Pons (tissue), 1 donor: ENCODE data around the gene UCK1.

ENCODE experiments used
- DNase-seq: peaks from one replicate; pipeline ENCODE4 v3.0.0-alpha.2; 2016; ENCODE audit warnings: low spot score

The UCK1 gene

DNA sequence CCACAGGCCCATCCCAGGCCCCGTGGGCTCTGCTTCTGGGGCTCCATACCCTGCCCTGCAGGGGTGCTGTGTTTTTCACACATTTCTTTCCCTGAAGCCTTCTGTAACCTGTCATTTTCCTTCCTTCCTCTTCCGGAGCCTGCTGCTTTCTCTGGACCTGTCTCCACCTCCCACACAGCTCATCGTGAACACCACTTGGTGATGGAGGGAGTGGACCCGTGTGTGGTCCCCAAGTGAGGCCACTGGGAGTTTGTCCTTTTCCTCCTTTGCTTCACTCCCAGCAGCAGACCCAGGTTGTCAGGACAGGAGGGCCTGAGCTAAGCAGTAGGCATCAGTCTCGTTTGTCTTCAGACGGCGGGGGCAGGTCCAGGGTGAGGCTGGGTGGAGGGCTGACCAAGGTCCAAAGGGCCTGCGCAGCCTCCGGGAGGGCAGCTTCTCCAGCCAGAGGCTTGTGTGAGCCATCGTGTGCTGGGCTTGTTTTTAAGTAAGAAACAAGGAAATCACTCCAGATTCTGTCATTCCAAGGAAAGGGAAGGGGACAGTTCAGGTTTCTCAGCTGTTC, 34.1 kb downstream of the UCK1 start:
- DNase-seq, result no peak

DNA sequence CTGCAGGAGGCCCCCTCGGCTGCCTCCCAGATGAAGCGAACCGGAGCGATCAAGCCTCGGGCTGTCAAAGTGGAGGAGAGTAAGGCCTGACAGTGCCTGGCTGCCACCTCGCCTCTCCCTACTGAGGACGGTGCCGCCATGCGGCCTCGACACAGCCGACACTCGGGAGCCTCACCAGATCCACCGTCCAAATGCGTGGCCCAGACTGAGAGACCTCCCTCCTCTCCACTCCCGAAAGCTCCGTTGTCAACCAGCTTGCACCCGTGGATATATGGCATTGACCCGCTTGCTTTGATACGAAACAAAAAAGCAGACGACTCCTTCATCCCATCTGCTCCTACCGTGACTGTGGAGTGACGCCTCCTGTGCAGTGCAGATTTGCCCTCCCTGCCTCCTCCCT, 35.3 kb downstream of the UCK1 start:
- no peak for DNase-seq

DNA sequence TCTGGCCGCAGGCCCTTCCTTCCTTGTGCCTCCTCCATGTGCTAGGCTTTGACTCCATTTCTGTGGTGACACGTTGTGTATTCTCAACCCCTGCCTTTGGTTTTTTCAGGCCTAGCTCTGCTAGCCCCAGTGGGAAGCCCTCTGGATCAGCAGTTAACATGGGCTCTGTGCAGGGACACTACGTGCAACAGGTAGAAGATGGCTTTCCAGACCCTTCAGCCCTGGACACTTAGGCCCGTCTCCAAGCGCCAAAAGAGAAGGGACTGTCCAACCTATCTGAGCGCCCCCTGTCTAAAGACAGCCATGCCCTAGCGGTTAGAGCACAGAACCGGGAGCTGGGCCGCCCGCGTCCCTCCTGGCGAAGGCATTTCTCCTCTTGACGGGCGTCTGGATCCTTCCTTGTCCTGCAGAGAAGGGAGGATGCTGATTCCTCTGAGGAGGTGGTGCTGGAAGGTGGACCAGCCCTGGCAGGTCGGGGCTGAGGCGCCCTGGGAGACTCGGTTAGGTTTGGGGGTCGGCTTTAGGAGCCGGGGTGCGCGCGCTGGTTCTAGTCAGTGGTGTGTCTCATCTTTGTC, 36.7 kb downstream of the UCK1 start:
- DNase-seq, result no peak

DNA sequence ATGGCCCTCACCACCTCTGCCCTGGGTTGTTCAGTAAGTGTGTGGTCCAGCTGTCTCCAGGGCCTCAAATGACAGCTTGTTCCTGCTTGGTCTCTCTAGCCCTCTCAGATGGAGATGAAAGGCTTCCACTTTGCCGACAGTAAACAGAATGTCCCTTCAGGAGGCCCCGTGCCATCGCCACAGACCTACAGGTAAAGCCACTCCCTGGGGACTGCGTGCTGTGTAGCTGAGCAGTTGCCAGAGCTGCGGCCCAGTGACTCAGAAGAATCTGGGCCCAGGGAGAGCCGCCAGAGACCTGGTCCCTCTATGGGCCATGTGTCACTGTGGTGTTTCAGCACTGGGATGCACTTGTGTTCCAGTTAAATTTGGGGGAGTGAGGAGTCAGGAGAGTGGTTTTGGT, 39.0 kb downstream of the UCK1 start:
- DNase-seq, result no peak

DNA sequence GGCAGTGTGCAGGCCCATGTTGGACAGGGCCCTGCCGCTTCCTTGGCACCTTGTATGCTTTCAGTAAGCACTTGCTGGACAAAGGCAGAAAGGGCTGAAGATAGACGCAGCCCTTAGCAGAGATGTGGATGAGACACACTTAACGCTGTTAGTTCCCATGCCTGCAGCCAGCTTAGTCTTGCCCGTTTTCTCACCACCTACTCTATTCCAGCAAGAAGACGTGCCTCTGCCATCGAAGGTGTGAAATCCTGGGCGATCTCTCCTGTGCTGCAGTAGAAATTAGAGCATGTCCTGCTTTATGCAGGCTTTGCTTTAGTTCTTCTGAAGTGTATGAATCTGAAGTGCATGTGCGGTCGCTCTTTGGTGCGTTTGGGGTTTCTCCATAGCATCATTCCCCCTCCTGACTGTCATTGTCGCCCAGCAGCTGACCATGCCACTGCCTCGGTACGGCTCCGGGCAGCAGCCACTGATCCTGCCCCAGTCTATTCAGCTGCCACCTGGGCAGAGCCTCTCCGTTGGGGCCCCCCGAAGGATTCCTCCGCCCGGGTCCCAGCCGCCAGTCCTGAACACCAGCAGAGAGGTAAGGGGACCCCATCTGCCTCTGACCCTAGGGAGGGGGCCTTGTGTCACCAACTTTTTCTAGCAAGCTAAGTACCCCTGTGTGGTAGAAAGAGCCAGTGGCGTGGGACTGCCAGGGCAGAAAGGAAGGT, 39.9 kb downstream of the UCK1 start:
- DNase-seq, result no peak

DNA sequence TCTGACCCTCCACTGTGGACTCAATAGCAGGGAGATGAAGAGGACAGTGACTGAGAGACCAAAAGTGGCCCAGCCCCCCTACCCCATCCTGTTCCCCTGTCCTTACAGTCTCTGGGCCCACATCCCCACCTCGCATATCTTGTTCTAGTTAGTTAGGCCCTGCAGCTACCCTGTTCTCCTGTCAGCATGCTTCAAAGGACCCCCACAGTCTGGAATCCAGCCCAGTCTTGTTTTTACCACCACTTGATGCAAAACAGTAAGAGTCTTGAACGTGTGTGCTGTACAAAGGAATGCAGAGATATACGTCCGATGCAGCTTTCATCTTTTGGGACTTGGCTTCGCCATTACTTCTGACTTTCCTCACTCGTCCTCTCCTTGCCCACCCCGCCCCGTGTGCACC, 40.5 kb downstream of the UCK1 start:
- DNase-seq, result no peak

DNA sequence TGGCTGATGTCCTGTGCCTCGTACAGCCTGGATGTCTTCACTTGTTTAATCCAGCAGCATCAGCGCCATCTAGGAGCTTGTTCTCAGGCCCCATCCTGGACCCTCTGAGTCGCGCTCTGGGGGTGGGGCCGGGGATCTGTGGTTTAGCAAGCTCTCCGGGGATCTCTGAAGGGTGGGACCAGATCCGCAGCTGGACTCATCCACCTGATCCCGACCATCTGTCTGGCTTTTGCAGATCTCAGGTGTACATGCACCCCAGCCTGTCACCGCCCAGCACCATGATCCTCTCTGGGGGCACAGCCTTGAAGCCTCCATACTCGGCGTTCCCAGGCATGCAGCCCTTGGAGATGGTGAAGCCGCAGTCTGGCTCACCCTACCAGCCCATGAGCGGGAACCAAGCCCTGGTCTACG, 43.4 kb downstream of the UCK1 start:
- no peak for DNase-seq

DNA sequence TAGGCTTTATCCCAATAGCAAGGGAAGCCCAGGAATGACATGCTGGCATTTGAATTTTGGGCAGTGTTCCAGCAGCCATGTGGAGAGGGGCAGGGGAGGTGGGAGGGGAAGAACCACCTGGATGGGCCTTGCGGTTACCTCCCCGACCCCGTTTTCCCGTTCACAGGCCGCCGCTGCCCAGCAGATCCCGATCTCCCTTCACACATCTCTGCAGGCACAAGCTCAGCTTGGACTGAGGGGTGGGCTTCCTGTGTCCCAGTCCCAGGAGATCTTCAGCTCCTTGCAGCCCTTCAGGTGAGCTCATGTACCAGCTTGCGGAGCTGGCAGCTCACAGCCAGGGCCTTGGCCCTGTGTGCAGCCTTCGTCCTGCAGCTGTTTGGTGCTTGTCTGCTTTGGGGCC, 44.1 kb downstream of the UCK1 start:
- no peak for DNase-seq

DNA sequence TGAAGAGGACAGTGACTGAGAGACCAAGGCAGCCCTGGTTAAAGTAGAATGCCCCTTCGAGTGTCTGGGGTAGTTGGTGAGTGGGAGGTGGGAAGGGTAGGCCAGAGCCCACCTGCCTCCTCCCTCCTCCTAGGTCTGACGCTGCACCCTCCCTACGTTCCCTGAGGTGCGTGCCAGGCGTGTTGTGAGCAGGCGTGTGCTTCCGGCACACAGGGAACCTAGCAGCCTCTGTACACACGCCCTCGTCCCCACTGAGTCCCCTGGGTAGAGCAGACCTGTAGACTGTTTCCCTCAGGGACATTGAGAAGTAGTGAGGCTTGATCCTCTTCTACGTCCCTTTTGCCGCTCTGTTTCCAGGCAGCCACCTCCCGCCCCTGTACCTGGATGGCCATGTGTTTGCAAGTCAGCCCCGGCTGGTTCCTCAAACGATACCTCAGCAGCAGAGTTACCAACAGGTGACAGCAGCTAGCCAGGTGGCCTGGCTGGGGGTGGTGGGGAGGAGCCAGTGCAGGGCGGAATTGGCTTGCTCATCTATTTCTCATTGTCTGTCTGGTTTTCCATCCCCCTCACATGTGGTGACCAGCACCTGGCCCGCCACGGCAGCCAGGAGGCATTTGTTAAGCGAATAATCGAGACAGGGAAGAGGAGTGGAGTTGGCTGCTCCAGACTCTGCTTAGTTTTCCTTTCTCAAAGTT, 45.2 kb downstream of the UCK1 start:
- DNase-seq, result no peak

DNA sequence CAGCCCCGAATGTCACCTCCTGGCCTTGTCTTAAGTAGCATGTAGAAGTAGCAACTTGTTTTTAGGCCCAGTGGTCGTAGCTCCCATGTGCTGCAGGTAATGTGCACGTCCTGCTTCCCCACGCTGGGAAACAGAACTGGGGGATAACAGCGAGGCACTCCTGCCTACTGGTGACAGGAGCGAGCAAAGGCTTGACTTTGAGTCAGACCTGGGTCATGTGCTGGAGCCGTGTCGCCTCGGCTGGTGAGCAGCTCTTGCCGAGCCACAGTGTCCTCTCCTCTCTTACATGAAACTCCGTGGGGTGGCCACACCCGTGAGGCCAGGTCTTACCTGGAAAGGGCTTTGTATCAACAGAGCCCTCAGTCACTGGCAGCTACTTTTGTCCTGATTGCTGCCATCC, 45.9 kb downstream of the UCK1 start:
- DNase-seq, result no peak

DNA sequence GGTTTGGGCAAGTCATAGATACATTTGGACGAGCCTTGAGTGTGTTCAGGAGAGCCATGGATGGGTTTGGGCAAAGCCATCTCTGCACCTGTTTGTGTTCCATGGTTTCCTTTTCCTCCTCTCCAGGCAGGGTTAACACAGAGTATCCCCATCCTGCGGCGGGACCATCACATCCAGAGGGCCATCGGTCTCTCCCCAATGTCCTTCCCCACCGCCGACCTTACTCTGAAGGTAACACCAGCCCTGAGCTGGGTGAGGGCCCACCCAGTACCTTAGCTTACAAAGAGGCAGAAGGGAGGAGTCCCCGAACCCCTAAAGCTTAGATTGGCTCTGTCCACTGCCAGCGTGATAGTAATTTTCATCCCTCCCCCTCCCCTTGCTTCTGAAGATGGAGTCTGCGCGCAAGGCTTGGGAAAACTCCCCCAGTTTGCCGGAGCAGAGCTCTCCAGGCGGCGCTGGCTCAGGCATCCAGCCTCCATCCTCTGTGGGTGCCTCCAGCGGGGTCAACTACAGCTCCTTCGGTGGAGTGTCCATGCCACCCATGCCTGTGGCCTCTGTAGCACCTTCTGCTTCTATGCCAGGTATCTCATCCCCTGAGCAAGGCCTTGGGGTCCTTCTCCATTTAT, 46.4 kb downstream of the UCK1 start:
- DNase-seq, result no peak

DNA sequence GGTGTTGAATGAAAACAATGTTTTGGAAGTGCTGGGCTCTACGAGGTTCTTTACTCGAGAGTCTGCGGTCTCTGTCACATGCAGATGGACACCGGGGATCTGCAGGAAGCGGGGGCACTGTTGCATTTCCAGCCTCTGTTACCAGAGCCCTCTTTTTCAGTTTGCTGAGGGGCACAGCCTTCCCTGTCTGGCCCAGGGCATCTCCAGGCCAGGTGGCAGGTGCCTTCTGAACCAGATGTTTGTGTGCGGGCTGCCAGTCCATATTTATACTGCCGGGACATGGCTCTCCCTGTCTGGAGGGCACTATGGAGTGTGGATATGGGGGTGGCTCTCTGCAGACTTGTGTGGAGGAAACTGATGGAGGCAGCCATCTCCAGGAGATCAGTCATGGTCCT, 47.0 kb downstream of the UCK1 start:
- no peak for DNase-seq

DNA sequence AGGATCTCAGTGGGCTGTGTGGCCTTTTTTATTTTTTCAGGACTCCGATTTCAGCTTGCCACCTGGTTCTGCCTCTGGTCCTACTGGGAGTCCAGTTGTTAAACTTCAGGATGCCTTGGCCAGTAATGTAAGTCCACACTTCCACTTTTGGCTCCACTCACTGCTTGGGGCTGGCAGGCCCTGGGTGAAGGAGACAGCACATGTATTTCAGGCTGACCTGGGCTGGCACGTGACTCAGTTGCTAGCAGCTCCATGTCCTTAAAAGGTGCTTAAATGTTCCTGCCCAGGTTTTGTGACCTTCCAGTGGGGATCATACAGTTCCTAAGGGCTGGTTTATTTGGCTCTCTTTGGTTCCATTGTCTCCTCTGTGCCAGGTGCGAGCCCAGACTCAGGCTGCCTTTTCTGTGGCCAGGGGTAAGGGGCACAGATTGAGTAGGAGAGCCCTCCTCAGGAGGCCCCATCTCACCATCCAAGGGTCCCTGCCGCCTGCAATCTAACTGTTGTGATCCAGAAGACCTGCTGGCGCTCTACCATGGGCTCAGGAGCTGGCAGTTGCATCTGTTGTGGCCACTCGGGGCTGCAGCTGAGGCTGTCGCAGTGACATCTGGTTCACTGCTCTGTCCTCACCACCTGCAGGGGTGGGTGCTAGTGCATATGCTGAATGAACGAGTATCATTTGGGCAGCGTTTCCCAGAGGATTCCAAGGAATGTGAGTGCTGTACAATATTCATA, 47.6 kb downstream of the UCK1 start:
- DNase-seq, result no peak

DNA sequence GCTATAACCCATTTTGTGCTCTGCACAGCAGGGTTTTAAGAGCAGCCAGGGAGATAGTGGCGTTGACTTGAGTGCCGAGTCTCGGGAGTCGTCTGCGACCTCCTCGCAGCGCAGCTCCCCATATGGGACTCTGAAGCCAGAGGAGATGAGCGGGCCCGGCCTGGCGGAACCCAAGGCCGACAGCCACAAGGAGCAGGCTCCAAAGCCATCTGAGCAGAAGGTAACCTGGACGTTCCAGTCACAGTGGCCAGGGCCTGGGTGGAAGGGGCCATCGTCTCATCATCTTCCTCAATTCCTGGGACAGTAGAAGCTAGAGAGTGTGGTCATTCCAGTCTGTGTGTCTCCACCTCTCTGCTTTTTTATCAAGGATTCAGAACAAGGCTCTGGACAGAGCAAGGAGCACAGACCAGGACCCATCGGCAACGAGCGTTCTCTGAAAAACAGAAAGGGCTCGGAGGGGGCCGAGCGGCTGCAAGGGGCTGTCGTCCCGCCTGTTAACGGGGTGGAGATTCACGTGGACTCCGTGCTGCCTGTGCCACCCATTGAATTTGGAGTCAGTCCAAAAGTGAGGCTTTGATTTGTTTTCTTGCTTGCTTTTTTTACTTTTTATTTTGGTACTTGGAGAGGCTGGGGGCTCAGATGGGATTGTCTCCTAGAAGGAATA, 48.6 kb downstream of the UCK1 start:
- DNase-seq, result no peak

DNA sequence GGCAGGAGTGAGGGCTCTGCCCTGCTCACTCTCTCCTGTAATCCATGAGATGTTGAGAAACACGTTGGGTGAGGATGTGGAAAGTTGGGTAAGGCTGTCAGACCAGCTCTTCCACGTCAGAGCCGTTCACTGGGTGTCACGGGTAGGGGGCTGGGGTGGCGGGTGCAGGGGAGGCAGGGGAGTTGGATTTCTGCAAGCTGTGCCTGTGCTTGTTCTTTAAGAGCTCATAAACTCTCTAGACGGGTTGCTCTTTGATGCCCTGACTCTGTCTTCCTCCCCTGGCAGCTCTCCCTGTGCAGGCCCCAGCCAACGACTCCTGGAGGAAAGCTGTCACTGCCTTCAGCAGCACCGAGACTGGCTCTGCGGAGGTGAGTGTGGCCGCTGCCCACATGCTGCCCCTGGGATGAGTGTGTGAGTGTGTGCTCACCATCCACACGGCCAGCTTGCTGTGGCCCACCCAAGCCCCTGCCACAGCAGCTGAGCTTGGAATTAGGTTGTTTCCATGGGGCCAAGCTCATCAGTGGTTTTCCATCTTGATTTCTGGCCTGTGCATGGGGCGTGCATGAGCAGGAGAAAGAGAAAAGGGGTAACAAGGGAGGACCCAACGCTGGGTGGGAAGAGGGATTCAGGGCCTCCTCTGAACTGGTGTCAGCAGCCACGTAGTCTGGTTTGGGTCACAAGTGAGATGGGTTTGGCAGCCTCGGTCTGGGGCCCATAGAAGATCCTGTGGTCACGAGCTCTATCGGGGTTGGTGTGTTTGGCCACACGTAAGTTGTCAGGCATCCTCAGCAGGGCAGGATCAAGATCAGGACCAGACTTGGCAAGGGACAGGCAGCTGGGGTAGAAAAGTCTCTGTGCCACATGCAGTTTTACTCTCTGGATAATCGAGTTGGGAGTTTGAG, 49.4 kb downstream of the UCK1 start:
- no peak for DNase-seq

DNA sequence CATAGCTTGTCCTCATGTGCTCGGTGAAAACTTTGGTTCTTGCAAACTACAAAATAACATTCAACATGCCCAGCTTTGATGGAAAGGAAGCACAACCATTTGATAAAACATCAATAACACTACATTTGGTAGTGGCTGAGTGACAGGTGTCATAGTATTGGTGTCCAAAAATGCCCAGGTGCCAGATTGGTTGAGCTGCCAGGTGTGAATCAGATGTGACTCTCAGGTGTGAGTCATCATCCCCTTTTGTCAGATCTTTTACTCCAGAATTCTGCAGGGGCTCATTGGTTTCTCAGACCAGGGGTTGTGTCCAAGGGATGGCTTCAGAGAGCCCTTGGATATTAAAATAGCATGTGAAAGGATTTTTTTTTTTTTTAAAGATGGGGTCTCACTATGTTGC, 50.8 kb downstream of the UCK1 start:
- no peak for DNase-seq

DNA sequence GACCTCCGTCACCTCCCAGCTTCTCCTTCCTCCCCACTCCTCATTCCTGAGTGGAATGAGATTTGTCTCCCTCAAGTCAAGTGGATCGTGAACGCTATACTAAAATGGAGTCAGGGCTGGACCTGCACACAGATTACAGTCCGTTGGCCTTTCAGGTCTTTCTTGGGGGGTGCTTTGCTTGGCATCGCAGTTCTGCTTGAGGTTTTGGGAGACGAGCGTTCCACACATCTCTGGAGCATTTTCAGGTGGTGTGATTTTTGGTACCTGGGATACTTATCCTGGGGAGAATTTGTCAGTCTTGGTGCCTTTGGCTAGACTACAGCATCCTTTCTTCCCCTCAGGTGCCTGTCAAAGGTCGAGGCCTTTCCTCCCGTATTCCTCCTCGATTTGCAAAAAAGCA, 52.2 kb downstream of the UCK1 start:
- DNase-seq, result no peak

DNA sequence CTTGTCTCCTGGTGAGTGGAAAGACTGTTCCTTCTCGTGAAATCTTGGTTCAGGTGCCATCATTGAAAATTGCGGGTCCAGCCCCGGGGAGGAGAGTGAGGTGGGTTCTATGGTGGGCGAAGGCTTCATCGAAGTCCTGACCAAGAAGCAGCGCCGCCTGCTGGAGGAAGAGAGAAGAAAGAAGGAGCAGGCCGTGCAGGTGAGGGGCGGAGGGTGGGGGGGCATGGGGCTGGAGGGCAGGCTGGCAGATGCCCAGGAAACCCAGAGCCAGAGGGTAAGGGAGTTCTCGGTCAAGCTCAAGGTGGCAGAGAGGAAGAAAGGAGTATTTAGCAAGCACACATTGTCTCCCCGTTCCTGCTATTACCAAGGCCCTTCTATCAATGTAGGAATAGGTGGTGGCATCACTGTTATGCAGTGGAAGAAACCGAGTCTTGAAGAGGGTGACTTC, 52.6 kb downstream of the UCK1 start:
- no peak for DNase-seq

DNA sequence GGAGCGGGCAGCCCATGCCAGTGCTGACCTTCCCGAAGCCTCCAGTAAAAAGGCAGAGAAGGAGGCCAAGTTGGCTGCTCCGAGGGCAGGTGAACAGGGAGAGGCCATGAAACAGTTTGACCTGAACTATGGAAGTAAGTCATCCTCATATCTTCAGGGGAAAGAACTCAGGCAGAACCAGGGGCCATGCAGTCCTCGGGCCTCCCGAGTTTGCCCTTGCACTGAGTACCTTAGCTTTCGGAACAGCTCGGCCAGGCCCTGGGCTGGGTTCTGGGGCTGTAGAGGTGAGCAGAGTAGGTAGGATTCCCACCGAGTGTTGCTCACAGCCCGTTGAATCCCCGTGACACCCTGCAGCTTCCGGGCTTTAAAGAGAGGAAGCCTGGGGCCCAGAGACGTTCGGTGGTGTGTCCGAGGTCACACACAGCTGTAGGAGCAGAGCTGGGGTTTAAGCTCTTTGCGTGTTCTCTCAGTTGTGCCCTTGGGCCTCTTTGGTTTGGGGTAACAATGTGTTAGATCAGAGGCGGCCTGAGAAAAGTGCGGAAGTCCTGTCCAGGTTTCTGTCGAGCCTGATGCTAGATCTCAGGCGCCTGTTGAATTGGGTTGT, 53.1 kb downstream of the UCK1 start:
- no peak for DNase-seq

DNA sequence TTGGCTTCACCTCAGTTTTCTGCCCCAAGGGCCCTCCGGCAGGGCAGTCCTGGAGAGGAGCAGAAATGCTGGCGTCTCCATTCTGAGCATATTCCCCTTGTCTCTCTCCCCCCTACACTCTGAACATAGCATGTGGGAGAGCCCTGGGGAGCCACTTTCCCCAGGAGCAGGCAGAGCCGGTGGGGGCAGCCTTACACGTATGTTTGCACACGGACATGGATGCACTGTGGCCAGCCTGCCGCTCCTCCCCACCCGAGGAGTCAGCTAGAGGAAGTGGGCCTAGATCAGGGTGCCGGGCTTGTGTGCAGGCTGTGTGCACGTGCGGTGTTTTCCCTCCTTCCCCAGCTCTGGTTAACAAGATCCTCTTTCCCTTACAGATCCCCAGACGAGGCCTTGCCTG, 53.7 kb downstream of the UCK1 start:
- DNase-seq, result no peak
